NT2/D1 (cell line): ENCODE results near the gene CTSF.

Experiments used
- SUZ12 ChIP-seq: IDR thresholded peaks from 2 replicates; pipeline ENCODE4 v1.6.1; 2011; ENCODE audit not compliant: insufficient read length, insufficient read depth; ENCODE audit errors: extremely low read depth
- YY1 ChIP-seq: IDR thresholded peaks from 2 replicates; pipeline ENCODE4 v1.6.1; 2011; ENCODE audit not compliant: insufficient read length, insufficient read depth
- ZNF274 ChIP-seq: IDR thresholded peaks from 2 replicates; pipeline ENCODE4 v1.6.1; 2011; ENCODE audit warnings: mild to moderate bottlenecking, low read depth, low read length

DNA sequence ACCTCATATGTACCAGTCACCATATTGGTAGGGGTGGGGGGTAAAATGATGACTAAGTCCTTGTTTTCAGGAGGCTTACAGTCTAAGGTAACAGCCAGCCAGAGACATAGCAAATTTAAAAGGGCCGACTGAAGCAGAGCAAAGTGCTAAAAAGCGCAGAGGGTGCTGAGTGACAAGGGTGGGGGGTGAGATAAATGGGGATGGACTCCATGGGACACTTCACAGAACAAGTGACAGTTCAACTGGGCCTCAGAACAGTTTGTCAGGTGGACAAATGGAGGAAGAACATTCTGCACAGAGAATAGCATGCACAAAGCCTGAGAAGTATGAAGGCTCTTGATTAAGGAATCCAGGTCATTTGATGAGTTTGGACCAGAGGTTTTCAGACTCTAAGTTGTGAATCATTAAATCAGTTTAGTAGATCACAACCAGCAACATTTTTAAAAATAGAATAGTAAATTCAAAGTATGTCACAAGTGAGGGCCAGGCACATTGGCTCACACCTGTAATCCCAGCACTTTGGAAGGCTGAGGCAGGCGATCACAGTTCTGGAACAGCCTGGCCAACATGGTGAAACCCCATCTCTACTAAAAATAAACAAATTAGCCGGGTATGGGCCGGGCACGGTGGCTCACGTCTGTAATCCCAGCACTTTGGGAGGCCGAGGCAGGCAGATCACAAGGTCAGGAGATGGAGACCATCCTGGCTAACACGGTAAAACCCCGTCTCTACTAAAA lies 43.9 kb downstream of the CTSF start:
- no peak for TF ChIP-seq YY1
- TF ChIP-seq ZNF274 = no peak
- TF ChIP-seq SUZ12 = no peak
